Stimulated activated naive CD8-positive, alpha-beta T cell treated with anti-CD3 and anti-CD28 coated beads, Interleukin-15, Interleukin-2, amounts not matched to agents 100 ng/mL and 50 ng/mL, for 24 hours (primary cell): ENCODE results near the gene TAF4.
"Not testable (repeated sequence)": the region's sequence is repeated elsewhere in the genome, so short reads cannot be mapped to it uniquely, and the experiment has no call there.

Experiments
- H3K27ac Mint-ChIP-seq: one replicate; pipeline ENCODE4 v1.8.0; 2021; ENCODE audit warnings: mild to moderate bottlenecking, mixed read lengths
- H3K27me3 Mint-ChIP-seq: one replicate; pipeline ENCODE4 v1.8.0; 2021; ENCODE audit warnings: mixed read lengths
- H3K36me3 Mint-ChIP-seq: one replicate; pipeline ENCODE4 v1.8.0; 2021; ENCODE audit warnings: low read depth, mixed read lengths
- H3K4me1 Mint-ChIP-seq: one replicate; pipeline ENCODE4 v1.8.0; 2021; ENCODE audit warnings: low read depth, mixed read lengths
- H3K4me3 Mint-ChIP-seq: one replicate; pipeline ENCODE4 v1.8.0; 2021; ENCODE audit warnings: mild to moderate bottlenecking, mixed read lengths
- H3K9me3 Mint-ChIP-seq: one replicate; pipeline ENCODE4 v1.8.0; 2021; ENCODE audit warnings: mixed read lengths

Gene TAF4

GRCh38 chr20:61949363-61949713 lies 116.3 kb downstream of the TAF4 start:
- H3K4me1 Mint-ChIP-seq = no peaks in the 10 kb centered on the region
- no peaks in the 10 kb centered on the region for H3K9me3 Mint-ChIP-seq

GRCh38 chr20:61948586-61949362 lies 116.9 kb downstream of the TAF4 start:
- H3K36me3 Mint-ChIP-seq = no peaks in the 10 kb centered on the region
- H3K4me1 Mint-ChIP-seq = no peaks in the 10 kb centered on the region

More at GRCh38 chr20:61949363-61949713, 116.3 kb downstream of the TAF4 start:
- peaks cover 4% of the 10 kb centered on the region for H3K27me3 Mint-ChIP-seq
- no peak overlapping the region for H3K4me3 Mint-ChIP-seq
- H3K27ac Mint-ChIP-seq = no peak overlapping the region
- no peaks in the 10 kb centered on the region for H3K36me3 Mint-ChIP-seq

DNA sequence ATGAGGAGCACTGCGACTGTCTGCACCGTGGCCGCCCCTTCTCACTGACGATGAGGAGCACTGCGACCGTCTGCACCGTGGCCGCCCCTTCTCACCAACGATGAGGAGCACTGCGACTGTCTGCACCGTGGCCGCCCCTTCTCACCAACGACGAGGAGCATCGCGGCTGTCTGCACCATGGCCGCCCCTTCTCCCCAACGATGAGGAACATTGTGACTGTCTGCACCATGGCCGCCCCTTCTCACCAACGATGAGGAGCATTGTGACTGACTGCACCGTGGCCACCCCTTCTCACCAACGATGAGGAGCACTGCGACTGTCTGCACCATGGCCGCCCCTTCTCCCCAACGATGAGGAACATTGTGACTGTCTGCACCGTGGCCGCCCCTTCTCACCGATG lies 117.6 kb downstream of the TAF4 start:
- H3K27ac Mint-ChIP-seq, H3K9me3 Mint-ChIP-seq, H3K4me1 Mint-ChIP-seq, H3K4me3 Mint-ChIP-seq, H3K36me3 Mint-ChIP-seq, H3K27me3 Mint-ChIP-seq: not testable (repeated sequence)

More at GRCh38 chr20:61948586-61949362, 116.9 kb downstream of the TAF4 start:
- Mint-ChIP-seq H3K9me3 (no peaks in the 10 kb centered on the region), H3K4me3 (no peak overlapping the region), H3K27ac (no peak overlapping the region), H3K27me3 (peaks cover 4% of the 10 kb centered on the region)

- H3K4me1 Mint-ChIP-seq, H3K27ac Mint-ChIP-seq, H3K4me3 Mint-ChIP-seq, H3K27me3 Mint-ChIP-seq, H3K9me3 Mint-ChIP-seq, H3K36me3 Mint-ChIP-seq: not testable (repeated sequence)
These were observed 120.2 kb downstream of the TAF4 start for GRCh38 chr20:61945495-61945894.

DNA sequence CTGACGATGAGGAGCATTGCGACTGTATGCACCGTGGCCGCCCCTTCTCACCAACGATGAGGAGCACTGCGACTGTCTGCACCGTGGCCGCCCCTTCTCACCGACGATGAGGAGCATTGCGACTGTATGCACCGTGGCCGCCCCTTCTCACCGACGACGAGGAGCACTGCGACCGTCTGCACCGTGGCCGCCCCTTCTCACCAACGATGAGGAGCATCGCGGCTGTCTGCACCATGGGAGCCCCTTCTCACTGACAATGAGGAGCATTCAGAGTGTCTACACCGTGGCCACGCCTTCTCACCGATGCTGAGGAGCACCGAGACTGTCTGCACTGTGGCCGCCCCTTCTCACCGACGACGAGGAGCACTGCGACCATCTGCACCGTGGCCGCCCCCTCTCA lies 120.7 kb downstream of the TAF4 start:
- not testable (repeated sequence) for H3K4me3 Mint-ChIP-seq, H3K36me3 Mint-ChIP-seq, H3K4me1 Mint-ChIP-seq, H3K27me3 Mint-ChIP-seq, H3K9me3 Mint-ChIP-seq, H3K27ac Mint-ChIP-seq

GRCh38 chr20:61942526-61942925 lies 123.2 kb downstream of the TAF4 start:
- H3K27ac Mint-ChIP-seq = no peak overlapping the region
- no peaks in the 10 kb centered on the region for H3K4me1 Mint-ChIP-seq
- H3K4me3 Mint-ChIP-seq = no peak overlapping the region
- H3K36me3 Mint-ChIP-seq = no peaks in the 10 kb centered on the region
- H3K9me3 Mint-ChIP-seq = no peaks in the 10 kb centered on the region
- no peaks in the 10 kb centered on the region for H3K27me3 Mint-ChIP-seq

DNA sequence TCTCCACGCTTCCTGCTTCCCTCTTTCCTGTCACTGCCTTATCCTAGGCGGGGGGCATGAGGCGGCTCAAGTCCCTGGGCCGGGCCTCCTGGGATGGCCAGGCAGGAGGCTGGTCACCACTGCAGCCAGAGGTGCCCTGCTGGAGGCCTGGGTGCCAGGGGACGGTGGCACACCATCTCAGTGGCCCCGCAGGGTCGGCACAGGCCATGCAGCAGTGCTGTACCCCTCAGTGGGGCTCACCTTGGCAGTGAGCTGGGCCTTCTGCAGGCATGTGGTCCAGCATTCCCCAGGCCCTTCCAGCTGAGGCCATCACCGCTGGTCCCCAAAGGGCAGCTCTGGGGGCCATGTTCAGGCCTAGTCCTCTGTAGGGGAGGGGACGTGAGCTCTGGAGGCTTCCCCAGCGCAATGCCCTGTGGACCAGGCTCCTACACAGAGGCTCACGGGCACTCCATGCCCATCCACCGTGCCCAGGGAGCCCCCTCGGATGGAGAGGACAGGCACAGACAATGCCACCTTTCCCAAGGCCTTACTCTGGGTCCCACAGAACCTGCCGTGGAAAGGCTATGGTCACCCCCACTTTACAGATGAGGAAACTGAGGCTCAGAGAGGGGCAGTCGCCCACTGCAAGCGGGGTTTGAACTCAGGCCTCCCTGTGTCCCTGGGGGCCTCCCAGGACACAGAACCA lies 123.8 kb downstream of the TAF4 start:
- Mint-ChIP-seq H3K9me3 (no peaks in the 10 kb centered on the region), H3K36me3 (no peaks in the 10 kb centered on the region), H3K27ac (no peak overlapping the region), H3K27me3 (no peaks in the 10 kb centered on the region), H3K4me1 (no peaks in the 10 kb centered on the region), H3K4me3 (no peak overlapping the region)

GRCh38 chr20:61940976-61941720 lies 124.5 kb downstream of the TAF4 start:
- Mint-ChIP-seq H3K9me3 (no peaks in the 10 kb centered on the region), H3K27me3 (no peaks in the 10 kb centered on the region), H3K27ac (no peak overlapping the region), H3K4me1 (no peaks in the 10 kb centered on the region), H3K36me3 (no peaks in the 10 kb centered on the region), H3K4me3 (no peak overlapping the region)

DNA sequence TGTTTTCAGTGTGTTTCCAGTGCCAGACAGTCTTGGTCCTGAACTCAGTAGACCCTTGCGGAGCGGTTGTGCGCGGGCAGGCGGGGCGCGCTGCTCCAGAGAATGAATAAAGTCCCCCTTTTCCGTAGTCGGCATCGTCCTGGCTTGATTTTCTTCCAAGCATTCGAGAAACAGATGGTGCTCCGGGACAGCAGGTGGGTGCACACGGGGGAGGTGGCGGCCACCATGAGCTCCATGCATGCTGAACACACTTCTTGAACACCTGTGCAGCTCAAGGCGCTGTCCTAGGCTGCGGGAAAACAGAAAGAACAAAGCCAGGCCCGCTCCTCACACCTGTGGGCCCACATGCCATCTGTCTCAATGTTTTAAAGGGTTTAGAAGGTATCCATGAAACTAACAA lies 125.2 kb downstream of the TAF4 start:
- H3K27me3 Mint-ChIP-seq = no peaks in the 10 kb centered on the region
- no peaks in the 10 kb centered on the region for H3K36me3 Mint-ChIP-seq
- H3K4me3 Mint-ChIP-seq = no peak overlapping the region
- no peaks in the 10 kb centered on the region for H3K9me3 Mint-ChIP-seq
- no peaks in the 10 kb centered on the region for H3K4me1 Mint-ChIP-seq
- no peak overlapping the region for H3K27ac Mint-ChIP-seq

DNA sequence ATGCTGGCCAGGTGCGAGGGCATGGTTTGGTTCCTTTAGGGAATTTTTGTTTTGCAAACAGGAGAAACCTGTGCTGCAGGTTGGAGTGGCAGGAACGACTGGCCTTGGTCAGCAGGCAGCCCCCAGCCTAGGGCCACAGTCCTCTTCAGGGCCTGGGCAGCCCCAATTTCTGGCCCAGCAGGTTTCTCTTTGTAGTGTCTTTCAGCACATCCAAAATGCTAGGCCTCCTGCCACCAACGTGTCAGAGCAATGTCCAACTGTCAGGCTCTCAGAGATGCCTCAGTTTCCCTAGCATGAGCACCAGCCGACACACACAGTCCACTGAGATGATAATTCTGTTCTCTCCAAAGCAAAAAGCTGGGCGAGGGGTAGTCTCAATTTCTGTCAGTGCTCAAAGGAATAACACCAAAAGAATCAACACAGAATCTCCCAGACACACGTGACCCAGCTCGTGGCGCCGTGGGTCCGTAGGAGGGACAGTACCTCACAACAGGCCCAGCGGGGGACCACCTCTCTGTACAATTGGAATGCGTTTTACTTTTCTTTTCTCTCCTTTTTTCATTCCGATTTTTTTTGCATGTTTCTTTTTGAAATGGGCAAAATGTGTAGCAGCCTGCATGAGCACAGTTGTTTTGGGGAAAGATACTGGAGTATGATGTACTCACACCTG lies 125.9 kb downstream of the TAF4 start:
- no peaks in the 10 kb centered on the region for H3K9me3 Mint-ChIP-seq
- H3K4me1 Mint-ChIP-seq = no peaks in the 10 kb centered on the region
- no peak overlapping the region for H3K4me3 Mint-ChIP-seq
- no peak overlapping the region for H3K27ac Mint-ChIP-seq
- H3K36me3 Mint-ChIP-seq = no peaks in the 10 kb centered on the region
- H3K27me3 Mint-ChIP-seq = no peaks in the 10 kb centered on the region

DNA sequence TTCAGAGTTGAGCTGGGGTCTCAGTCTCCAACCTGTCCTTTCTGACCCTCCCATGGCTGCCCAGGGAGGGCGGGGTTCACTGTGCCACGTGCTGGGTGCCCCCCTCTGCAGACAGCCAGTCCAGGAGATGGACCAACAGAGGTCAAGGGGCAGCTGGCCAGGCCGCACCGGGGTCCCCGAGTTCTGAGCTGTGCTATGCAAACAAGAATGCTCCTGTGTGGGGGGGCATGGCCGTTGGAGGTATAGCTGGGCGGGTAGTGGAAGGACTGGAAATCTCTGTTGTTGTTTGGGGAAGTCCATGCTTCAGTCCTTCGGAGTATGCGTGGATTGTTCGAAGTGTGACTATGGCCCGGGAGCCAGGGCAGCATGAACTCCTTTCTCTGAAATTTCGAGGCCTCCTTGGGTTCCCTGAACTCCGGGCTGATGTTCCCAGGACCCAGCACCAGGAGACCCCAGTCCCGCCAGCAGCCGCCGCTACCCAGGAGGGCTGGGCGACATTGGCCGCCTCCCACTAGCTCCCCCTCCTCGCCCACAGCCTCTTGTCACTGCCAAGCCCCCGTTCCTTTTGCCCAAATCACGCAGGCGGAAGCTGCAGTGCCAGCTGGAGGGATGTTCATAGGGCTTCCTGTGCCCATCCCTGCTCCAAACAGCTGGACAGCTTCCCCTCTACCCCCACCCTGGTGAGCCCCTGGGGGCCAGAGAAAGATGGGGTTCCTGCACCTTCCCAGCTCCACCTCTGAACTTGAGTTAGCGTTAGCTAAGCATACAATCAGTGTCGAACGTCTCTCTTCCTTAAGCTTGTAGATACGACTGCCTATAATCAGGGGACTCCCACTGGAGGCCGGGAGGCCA lies 126.6 kb downstream of the TAF4 start:
- Mint-ChIP-seq H3K4me3 (no peak overlapping the region), H3K27me3 (no peaks in the 10 kb centered on the region), H3K36me3 (no peaks in the 10 kb centered on the region), H3K27ac (no peak overlapping the region), H3K9me3 (no peaks in the 10 kb centered on the region), H3K4me1 (no peaks in the 10 kb centered on the region)

DNA sequence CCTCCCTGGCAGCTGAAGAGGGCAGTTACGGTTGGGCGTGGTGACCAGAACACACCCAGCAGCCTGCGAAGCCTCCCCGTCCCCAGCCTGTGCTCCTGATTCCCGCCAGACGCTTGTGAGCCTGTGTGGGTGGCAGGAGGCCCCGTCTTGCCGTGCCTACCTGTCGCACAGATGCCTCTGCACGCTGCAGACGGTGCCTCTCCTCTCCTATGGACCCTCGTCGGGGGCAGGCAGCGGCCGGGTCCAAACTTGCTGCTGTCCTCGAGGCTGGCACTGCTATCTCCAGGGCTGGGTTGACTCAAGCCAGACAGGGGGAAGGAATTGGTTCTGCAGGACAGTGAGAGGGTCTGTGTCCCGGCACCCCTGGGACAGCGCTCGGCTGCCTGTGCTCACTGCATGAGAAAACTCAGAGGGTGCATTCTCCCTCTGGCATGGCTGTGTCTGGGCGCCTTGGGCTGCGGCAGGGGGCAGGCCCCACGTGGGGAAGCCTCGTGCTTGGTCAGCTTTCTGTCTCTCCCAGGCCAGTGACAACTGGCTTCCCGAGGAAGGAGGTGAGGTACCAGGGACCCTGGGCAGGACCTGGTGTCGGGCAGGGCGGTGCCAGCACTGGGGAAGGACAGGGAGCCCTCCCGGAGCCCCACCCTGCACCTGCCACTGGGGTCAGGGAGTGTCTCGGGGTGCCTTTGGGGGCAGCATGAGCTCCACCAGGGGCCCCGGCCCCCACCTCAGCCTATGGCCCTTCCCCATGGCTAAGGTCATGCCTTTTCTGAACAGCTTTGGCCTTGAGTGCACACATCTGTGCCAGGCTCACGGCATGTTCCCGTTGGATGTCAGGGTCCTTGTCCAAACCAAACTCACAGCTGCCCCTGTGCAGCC lies 127.5 kb downstream of the TAF4 start:
- H3K4me3 Mint-ChIP-seq = no peak overlapping the region
- H3K4me1 Mint-ChIP-seq = no peaks in the 10 kb centered on the region
- H3K27ac Mint-ChIP-seq = no peak overlapping the region
- H3K27me3 Mint-ChIP-seq = no peaks in the 10 kb centered on the region
- no peaks in the 10 kb centered on the region for H3K36me3 Mint-ChIP-seq
- no peaks in the 10 kb centered on the region for H3K9me3 Mint-ChIP-seq

DNA sequence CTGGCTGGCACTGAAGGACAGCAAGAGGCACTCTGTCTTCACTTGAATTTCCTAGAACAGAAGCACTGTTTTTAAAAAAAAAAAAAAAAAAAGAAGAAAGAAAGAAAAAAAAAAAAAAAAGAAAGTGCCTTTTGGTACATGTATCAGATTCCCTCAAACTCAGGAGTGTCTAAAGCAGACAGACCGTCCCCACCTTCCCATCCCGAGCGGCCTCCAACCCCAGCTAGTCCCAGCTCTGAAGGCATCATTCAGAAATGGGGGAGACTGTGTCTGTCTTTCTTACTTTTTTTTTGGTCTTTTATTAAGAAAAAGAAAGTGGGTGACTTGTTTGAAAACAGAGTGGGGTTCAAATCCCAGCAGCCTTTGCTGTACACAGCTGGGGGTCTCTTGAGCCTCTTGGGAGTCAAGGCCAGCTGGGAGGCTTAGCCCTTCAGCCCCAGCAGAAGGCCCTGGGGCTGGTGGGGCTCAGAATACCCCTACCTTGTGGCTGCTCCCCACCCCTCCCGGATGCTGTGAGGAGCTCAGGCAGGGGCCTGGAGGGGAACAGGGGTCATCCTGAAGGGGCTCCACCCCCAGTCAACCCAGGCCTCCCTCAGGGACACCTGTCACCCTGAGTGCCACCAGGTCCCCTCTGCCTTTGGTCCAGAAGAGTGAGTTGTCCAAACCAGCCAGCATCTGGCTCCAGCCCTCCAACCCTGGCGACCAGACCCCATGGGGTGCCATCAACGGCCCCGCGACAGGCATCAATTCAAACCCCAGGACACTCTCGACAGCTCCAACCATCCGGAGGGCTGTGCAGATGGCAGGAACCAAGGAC lies 128.3 kb downstream of the TAF4 start:
- no peaks in the 10 kb centered on the region for H3K36me3 Mint-ChIP-seq
- no peaks in the 10 kb centered on the region for H3K4me1 Mint-ChIP-seq
- H3K27me3 Mint-ChIP-seq = no peaks in the 10 kb centered on the region
- no peaks in the 10 kb centered on the region for H3K9me3 Mint-ChIP-seq
- H3K4me3 Mint-ChIP-seq = no peak overlapping the region
- no peak overlapping the region for H3K27ac Mint-ChIP-seq
